SK-N-SH (cell line): ENCODE results near the gene WWOX. TPM values are rescaled to one million over a fixed set of nuclear protein-coding genes. Genes with fewer than 3 reads are reported as not detected.

ENCODE experiments used
- CTCF ChIA-PET: fragments of 300-600, 350-600 bp; formaldehyde crosslinking; extraction: SDS; loops from one replicate; lab custom pipeline; 2021; lab: Yijun Ruan, JAX
- POLR2A ChIA-PET: fragments of 350-600 bp; sonication (Branson Sonifier 250); formaldehyde crosslinking; extraction: SDS; loops from one replicate; lab custom pipeline; 2020; ENCODE audit warnings: antibody characterized with exemption, inconsistent platforms; lab: Yijun Ruan, JAX
- DNase-seq: peaks from one replicate; pipeline ENCODE4 v3.0.0; 2012
- H2AFZ ChIP-seq: fragments of 200-600 bp; sonication (generic); 2 replicates; pipeline ENCODE4 v1.8.1; 2016; ENCODE audit warnings: antibody characterized with exemption, mild to moderate bottlenecking, low read depth
- H3F3A ChIP-seq: fragments of 200-600 bp; sonication (generic); replicated peaks from 2 replicates; pipeline ENCODE3; 2016; ENCODE audit warnings: antibody characterized with exemption, mild to moderate bottlenecking; ENCODE audit not compliant: insufficient read depth
- H3K27ac ChIP-seq, 2 experiments: fragments of 200-500 bp in 1 of 2; fragments of 200-600 bp in 1 of 2; sonication (Bioruptor generic) in 1 of 2; sonication (generic), shearing (Covaris generic) in 1 of 2; 2 replicates each; pipeline versions ENCODE4 v1.5.1 to v1.6.1; 2014 to 2016; ENCODE audit warnings: low read depth in 2 of 2, inconsistent platforms in 1 of 2, low read length in 1 of 2, mild to moderate bottlenecking in 1 of 2, mixed read lengths in 1 of 2
- H3K27me3 ChIP-seq: fragments of 200-600 bp; sonication (generic), shearing (Covaris generic); 2 replicates; pipeline ENCODE4 v1.6.1; 2016; ENCODE audit warnings: mixed run types; ENCODE audit not compliant: insufficient read depth
- H3K36me3 ChIP-seq, 2 experiments: fragments of 200-500 bp in 1 of 2; fragments of 200-600 bp in 1 of 2; sonication (Bioruptor generic) in 1 of 2; sonication (generic) in 1 of 2; replicated peaks in 1 of 2; 2 replicates each; pipeline versions ENCODE3 to v1.5.1; 2014 to 2016; ENCODE audit warnings: low read length in 1 of 2, mild to moderate bottlenecking in 1 of 2; ENCODE audit not compliant: insufficient read depth in 2 of 2, control insufficient read depth in 1 of 2
- H3K4me1 ChIP-seq, 2 experiments: fragments of 200-500 bp in 1 of 2; fragments of 200-600 bp in 1 of 2; sonication (Bioruptor generic) in 1 of 2; sonication (generic), shearing (Covaris generic) in 1 of 2; 2 replicates each; pipeline versions ENCODE4 v1.5.1 to v1.6.1; 2014 to 2016; ENCODE audit warnings: low read depth in 1 of 2, low read length in 1 of 2, mixed run types in 1 of 2; ENCODE audit not compliant: insufficient read depth in 2 of 2, control insufficient read depth in 1 of 2
- H3K4me2 ChIP-seq: fragments of 200-600 bp; sonication (generic), shearing (Covaris generic); 2 replicates; pipeline ENCODE4 v1.6.1; 2017; ENCODE audit warnings: mixed run types
- H3K4me3 ChIP-seq, 2 experiments: fragments of 200-500 bp in 1 of 2; fragments of 200-600 bp in 1 of 2; sonication (Bioruptor generic) in 1 of 2; sonication (generic), shearing (Covaris generic) in 1 of 2; 2 replicates each; pipeline versions ENCODE4 v1.5.1 to v1.8.1; 2014 to 2016; ENCODE audit warnings: low read depth in 2 of 2, inconsistent platforms in 1 of 2, low read length in 1 of 2, mild to moderate bottlenecking in 1 of 2, mixed read lengths in 1 of 2, moderate library complexity in 1 of 2
- H3K79me2 ChIP-seq: fragments of 200-600 bp; sonication (generic); 2 replicates; pipeline ENCODE4 v1.8.1; 2017; ENCODE audit warnings: mild to moderate bottlenecking; ENCODE audit not compliant: insufficient read depth
- H3K9ac ChIP-seq: fragments of 200-600 bp; sonication (generic); 2 replicates; pipeline ENCODE4 v1.6.1; 2017; ENCODE audit warnings: mixed run types
- H3K9me2 ChIP-seq: fragments of 200-600 bp; sonication (generic); 2 replicates; pipeline ENCODE4 v1.6.1; 2017; ENCODE audit warnings: mixed run types
- H3K9me3 ChIP-seq: fragments of 200-600 bp; sonication (generic); 2 replicates; pipeline ENCODE4 v1.6.1; 2017; ENCODE audit warnings: mixed run types, mild to moderate bottlenecking, moderate library complexity
- H4K20me1 ChIP-seq: fragments of 200-600 bp; sonication (generic); 2 replicates; pipeline ENCODE4 v1.6.1; 2017; ENCODE audit warnings: mild to moderate bottlenecking, mixed run types; ENCODE audit not compliant: insufficient read depth
- CHD2 ChIP-seq: fragments of 150-350 bp; IDR thresholded peaks from 2 replicates; pipeline ENCODE4 v1.6.1; 2018; ENCODE audit warnings: low read length; ENCODE audit not compliant: partially characterized antibody
- CTCF ChIP-seq: fragments of 200-600 bp; sonication (generic); IDR thresholded peaks from 2 replicates; pipeline ENCODE4 v1.6.1; 2017; ENCODE audit warnings: antibody characterized with exemption, mild to moderate bottlenecking, moderate library complexity
- FOXJ3 ChIP-seq: sonication (generic); formaldehyde crosslinking; IDR thresholded peaks from 2 replicates; pipeline ENCODE4 v1.5.1; 2020; ENCODE audit warnings: mild to moderate bottlenecking, missing genetic modification reagents
- FOXM1 ChIP-seq: IDR thresholded peaks from 2 replicates; pipeline ENCODE4 v1.4.0; 2012; ENCODE audit warnings: low read depth, mild to moderate bottlenecking
- MXI1 ChIP-seq: IDR thresholded peaks from 2 replicates; pipeline ENCODE4 v1.6.1; 2012; ENCODE audit warnings: mild to moderate bottlenecking, low read depth, low read length, improper control_type of control experiment
- NRF1 ChIP-seq: IDR thresholded peaks from 2 replicates; pipeline ENCODE4 v1.6.1; 2012; ENCODE audit warnings: low read depth, mild to moderate bottlenecking, low read length
- POLR2AphosphoS5 ChIP-seq: IDR thresholded peaks from 2 replicates; pipeline ENCODE4 v1.6.1; 2012; ENCODE audit warnings: low read depth, low read length
- RAD21 ChIP-seq: IDR thresholded peaks from 2 replicates; pipeline ENCODE4 v1.6.1; 2012; ENCODE audit warnings: mild to moderate bottlenecking, low read length
- RFX5 ChIP-seq: IDR thresholded peaks from 2 replicates; pipeline ENCODE4 v1.6.1; 2012; ENCODE audit warnings: mild to moderate bottlenecking, improper control_type of control experiment, low read length
- RXRA ChIP-seq: IDR thresholded peaks from 2 replicates; pipeline ENCODE4 v1.4.0; 2012; ENCODE audit warnings: low read depth, mild to moderate bottlenecking, borderline replicate concordance
- TAF1 ChIP-seq: IDR thresholded peaks from 2 replicates; pipeline ENCODE4 v1.6.1; 2012; ENCODE audit warnings: low read depth, mild to moderate bottlenecking, low read length, moderate library complexity, borderline replicate concordance
- USF1 ChIP-seq: IDR thresholded peaks from 2 replicates; pipeline ENCODE4 v1.4.0; 2012; ENCODE audit warnings: low read depth, borderline replicate concordance
- WGBS: methylation state at CpG from one replicate; pipeline ENCODE4 v1.1.6; 2017; ENCODE audit warnings: low lambda C conversion rate; 5-methylcytosine and 5-hydroxymethylcytosine counted together
- polyA plus RNA-seq, 3 experiments: library from polyadenylated mRNA; depleted of rRNA; stranded (reverse); fragments of >200 nt; gene quantifications; 2 replicates each; pipeline ENCODE4 v1.2.3, GENCODE V29; 2012
- TF ChIP-seq, protein P1 (sequence below): fragments of 150-350 bp; IDR thresholded peaks from 2 replicates; pipeline ENCODE4 v1.6.1; 2016; ENCODE audit warnings: mild to moderate bottlenecking, low read depth, low read length

The WWOX gene
- polyA plus RNA-seq, 1 of the 3 experiments (the other 2 are of a cell fraction): 10.8 TPM

DNA sequence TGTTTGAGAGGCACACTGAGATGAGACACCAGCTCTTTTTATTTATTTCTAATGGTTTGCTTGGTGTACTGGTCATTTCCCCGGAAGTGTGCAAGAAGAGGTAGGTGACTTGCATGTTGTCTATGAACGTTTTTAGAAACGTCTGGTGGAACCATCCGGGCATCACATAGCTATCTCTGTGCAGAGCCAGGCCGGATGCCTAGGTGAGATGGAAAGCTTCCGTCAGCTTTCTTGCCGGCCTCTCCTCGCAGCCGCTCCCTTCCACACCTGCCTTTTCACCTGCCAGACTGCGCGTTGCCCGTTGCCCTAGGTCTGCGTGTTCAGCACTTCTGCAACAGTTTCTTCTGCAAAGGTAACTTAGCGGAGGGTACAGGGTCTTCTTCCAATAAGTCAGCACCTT, 416.0 kb downstream of the WWOX start:
- no peaks in the 10 kb centered on the region for H4K20me1 ChIP-seq
- 82% methylated on average over 14 of the region's 14 CpGs for WGBS
- TF ChIP-seq RFX5 (no peak), FOXJ3 (CRISPR knock-in tag) (no peak), RXRA (no peak), USF1 (no peak), FOXM1 (no peak), CHD2 (no peak), CTCF (no peak), TAF1 (no peak), NRF1 (no peak), RAD21 (no peak)
- TF ChIP-seq, protein P1, sequence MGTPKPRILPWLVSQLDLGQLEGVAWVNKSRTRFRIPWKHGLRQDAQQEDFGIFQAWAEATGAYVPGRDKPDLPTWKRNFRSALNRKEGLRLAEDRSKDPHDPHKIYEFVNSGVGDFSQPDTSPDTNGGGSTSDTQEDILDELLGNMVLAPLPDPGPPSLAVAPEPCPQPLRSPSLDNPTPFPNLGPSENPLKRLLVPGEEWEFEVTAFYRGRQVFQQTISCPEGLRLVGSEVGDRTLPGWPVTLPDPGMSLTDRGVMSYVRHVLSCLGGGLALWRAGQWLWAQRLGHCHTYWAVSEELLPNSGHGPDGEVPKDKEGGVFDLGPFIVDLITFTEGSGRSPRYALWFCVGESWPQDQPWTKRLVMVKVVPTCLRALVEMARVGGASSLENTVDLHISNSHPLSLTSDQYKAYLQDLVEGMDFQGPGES: no peak
- TF ChIP-seq, all 33 proteins: peak for 0
- ChIA-PET CTCF (interaction anchor here (1.0 to 1.9 kb wide), 3 partner anchors 11 to 255 kb away, joined by 3 to 8 read pairs (median 4); no protein-coding TSS in a partner anchor), POLR2A (no interaction called here)
- Histone ChIP-seq H3K36me3 (no peaks in the 10 kb centered on the region), H2AFZ (no peak overlapping the region), H3K9me2 (no peaks in the 10 kb centered on the region), H3K9me3 (no peaks in the 10 kb centered on the region), H3K27ac (no peak overlapping the region), H3K4me1 (no peaks in the 10 kb centered on the region), H3K79me2 (no peaks in the 10 kb centered on the region), H3K4me3 (no peak overlapping the region), H3F3A (no peaks in the 10 kb centered on the region), H3K9ac (no peak overlapping the region), H3K4me2 (no peak overlapping the region), H3K27me3 (no peaks in the 10 kb centered on the region)
- no peak for DNase-seq

- Histone ChIP-seq H3F3A (no peaks in the 10 kb centered on the region), H3K27ac (no peak overlapping the region)
- TF ChIP-seq POLR2AphosphoS5: no peak
- no peak for TF ChIP-seq MXI1
- no peak for TF ChIP-seq USF1
- TF ChIP-seq, all 33 proteins: peak for 0
- no peaks in the 10 kb centered on the region for H4K20me1 ChIP-seq
- H3K4me3 ChIP-seq: no peak overlapping the region
- no peaks in the 10 kb centered on the region for H3K9me3 ChIP-seq
- no peaks in the 10 kb centered on the region for H3K4me1 ChIP-seq
- H2AFZ ChIP-seq: no peak overlapping the region
- H3K27me3 ChIP-seq: no peaks in the 10 kb centered on the region
- H3K36me3 ChIP-seq: no peaks in the 10 kb centered on the region
- no peaks in the 10 kb centered on the region for H3K79me2 ChIP-seq
- 63% methylated on average over 9 of the region's 9 CpGs for WGBS
- H3K9ac ChIP-seq: no peak overlapping the region
- CTCF ChIA-PET: interaction anchor here (1.3 to 2.1 kb wide), 2 partner anchors 13 to 254 kb away, joined by 3 to 8 read pairs; no protein-coding TSS in a partner anchor
- no peaks in the 10 kb centered on the region for H3K9me2 ChIP-seq
- POLR2A ChIA-PET: no interaction called here
- no peak for DNase-seq
- H3K4me2 ChIP-seq: no peak overlapping the region
These were observed 416.7 kb downstream of the WWOX start for GRCh38 chr16:78516006-78516736.
